ENCODE measurements around the gene LAMB4. TPM values are rescaled to one million over a fixed set of nuclear protein-coding genes. Genes with fewer than 3 reads are reported as not detected.

Gene LAMB4
- total RNA-seq, 4 donors from 2014 or later: 0.60 to 3.0 TPM; not detected in 2

DNA sequence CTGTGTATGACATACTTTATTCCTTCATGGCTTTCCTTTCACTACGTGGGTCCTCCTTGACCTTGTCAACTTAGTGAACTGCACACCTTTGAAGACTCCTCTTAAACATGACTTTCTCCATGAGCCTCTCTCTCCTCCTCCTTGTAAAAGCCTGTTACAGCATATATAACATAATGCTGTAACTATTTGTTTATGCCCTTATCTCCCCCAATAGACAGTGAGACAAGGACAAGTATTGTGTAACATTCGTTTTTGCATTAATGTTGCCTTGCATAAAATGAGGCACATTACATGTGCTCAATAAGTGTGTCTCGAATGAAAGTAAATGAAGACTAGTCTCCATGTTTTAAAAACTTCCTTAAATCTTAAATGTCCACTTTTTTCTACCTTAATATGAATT is 122.9 kb downstream of the LAMB4 start:
- TF ChIP-seq, protein P1, sequence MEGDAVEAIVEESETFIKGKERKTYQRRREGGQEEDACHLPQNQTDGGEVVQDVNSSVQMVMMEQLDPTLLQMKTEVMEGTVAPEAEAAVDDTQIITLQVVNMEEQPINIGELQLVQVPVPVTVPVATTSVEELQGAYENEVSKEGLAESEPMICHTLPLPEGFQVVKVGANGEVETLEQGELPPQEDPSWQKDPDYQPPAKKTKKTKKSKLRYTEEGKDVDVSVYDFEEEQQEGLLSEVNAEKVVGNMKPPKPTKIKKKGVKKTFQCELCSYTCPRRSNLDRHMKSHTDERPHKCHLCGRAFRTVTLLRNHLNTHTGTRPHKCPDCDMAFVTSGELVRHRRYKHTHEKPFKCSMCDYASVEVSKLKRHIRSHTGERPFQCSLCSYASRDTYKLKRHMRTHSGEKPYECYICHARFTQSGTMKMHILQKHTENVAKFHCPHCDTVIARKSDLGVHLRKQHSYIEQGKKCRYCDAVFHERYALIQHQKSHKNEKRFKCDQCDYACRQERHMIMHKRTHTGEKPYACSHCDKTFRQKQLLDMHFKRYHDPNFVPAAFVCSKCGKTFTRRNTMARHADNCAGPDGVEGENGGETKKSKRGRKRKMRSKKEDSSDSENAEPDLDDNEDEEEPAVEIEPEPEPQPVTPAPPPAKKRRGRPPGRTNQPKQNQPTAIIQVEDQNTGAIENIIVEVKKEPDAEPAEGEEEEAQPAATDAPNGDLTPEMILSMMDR (IDR thresholded peaks at IDR 0.05): no peak
- ATAC-seq (ENCODE audit: low FRiP score) (no peak), DNase-seq (ENCODE audit: low spot score) (no peak)

DNA sequence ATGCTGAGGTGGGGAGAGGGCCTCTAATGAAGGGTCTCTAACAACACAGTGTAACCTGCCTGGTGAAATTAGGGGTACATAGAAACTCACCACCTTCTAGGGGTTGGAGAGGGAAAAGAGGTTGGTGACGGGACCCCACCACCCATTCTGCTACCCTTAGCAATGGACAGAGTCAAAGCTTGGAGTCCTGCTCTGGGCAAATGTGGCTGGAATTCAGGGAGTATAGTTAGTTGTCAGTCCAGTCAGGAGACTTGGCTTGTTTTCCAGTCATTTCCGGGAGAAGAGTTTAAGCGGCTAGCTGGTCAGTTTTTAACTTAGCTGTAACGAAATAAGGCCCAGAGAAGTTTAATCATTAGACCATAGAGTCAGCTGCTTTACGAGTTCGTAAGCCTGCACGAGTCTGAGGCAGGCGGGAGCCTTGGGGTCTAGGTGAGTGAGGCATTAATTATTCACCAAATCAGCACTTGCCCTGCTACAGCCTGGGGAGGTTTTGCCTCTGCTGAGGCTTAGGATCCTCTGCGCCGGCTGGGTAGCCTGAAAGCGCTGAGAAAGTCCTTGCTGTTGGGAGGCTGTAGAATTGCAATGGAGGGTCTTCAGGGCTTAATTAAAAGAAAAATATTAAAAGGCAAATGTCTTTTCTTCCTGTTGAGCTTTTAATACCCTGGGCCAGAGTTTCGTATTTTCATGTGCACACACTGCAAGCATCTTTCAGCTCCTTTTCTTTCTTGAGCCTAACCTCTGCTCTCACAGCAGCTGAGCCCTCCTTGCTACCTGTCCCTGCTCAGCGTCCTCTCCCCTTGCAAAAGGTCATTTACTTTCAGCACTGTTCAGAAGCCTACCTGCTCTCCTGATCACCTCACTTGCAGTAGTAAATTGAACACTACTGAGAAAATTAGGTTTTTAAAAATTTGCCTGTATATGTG is 125.7 kb downstream of the LAMB4 start:
- ATAC-seq (ENCODE audit: low FRiP score) (peak; percentile 67), DNase-seq (ENCODE audit: low spot score) (no peak)
- TF ChIP-seq, protein P1 (IDR thresholded peaks at IDR 0.05): no peak

DNA sequence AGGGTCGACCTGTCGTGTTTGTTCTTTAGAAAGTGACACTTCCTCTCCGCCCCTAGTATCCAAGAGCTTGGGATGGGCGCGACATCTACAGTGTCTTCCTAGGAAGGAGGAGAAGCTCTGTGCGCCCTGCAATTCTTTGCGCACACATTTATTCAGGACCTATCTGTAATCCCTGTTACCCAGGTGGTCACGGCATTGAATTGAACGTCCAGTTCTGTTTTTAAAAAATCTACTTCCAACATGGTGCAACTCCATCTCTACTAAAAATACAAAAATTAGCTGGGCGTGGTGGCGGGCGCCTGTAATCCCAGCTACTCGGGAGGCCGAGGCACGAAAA is 126.6 kb downstream of the LAMB4 start:
- TF ChIP-seq, protein P1 (IDR thresholded peaks at IDR 0.05): no peak
- ATAC-seq (ENCODE audit: low FRiP score): no peak
- no peak for DNase-seq (ENCODE audit: low spot score)

DNA sequence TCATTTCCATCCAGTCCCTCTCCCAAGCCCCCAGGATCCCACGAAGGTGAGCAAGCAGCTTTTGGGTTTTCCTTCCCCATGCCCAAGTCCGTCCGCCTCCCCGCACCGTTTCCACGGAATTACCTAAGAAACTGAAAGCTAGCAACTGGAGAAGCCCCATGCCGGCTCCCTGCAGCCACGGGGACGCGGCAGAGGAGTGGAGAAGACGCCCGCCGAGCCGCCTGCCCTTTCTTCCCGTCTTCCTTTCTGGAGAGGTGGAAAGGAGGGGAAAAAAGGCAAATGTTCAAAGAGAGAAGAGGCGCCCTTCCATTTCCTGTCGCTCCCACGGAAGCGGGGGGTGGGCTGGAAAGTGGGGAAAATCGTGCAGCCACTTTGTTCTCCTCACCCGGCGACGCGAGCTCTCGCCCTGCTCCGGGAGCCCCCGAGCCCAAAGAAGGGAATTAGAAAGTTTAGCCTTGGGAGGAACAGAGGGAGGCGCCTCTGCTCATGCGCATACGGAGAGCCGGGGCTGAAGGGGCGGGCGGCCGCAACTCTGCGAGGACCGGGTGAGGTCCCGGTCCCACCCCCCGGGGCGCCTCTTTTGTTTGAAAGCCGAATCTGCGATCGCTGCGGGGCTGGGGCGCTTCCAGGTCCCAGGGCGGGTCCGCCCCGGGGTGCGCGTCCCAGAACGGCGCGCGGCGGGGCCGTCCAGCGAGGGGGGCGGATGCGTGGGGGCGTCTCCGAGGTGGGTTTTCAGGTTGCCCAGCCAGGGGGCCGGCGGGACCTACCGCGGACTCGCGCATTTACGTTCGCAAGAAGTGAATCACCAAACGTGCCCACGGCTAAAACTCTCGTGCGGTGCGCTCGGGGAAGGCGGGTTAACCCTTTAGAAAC is 127.2 kb downstream of the LAMB4 start, which contains the start of gene LAMB1:
LAMB1 (minus strand) TSS at position 436 of the 873 bp plus-strand sequence; CDS start at position 160, 276 bp downstream.
- DNase-seq (ENCODE audit: low spot score): no peak
- TF ChIP-seq, protein P1 (IDR thresholded peaks at IDR 0.05): no peak
- peak; percentile 73 for ATAC-seq (ENCODE audit: low FRiP score)

DNA sequence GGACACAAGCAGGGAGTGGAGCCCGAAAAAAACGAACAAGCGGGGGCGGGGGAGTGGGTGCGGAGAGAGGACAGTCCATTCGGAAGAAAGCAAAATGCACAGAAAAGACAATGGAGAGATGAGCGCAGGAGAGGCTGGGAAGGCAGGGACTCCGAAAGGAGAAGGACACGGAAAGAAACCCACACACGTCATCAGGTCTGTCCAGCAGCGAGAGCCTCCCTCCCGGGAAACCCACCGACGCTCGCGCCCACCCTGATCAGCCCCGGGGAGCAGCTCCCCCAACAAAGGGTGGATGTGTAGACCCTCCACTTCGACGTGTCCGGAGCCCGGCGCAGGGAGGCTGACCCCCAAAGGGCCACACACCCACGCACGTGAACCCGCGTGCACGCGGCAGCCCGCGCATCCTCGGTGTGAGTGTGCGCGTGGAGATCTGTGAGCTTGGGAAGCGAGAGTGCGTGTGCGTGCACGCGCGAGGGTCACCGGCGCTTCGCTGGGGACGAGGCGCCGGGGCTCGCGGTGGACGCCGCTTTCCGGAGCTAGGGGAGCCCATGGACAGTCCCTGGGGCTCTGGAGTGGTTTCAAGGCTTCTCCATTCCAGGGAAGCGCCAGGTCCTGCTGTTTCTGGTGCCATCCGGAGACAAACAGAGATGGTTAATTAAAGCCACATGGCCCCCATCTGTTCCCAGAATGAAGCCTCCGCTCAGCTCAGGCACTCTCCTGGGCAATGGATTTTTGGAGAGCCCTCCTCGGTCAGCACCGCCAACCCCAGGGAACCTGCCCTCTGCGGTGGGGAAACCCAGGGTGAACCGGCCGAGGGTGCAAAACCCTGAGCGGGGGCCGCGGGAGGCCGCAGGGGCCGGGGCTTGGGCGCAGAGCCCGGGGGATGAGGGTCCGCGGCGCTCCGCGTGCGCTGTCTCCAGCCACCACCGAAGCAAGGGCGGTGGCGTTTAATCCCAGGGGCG is 128.1 kb downstream of the LAMB4 start:
- TF ChIP-seq, protein P1 (IDR thresholded peaks at IDR 0.05): no peak
- ATAC-seq (ENCODE audit: low FRiP score) (no peak), DNase-seq (ENCODE audit: low spot score) (no peak)

Measured in omental fat pad (tissue), 4 donors.